Naive thymus-derived CD4-positive, alpha-beta T cell (primary cell): Measurements from ENCODE around the gene RAVER1. TPM values are rescaled to one million over a fixed set of nuclear protein-coding genes. Genes with fewer than 3 reads are reported as not detected.
A peak's percentile ranks its signal among the peaks of the same experiment; 100 is the strongest.

Experiments used
- ATAC-seq: fragments of 150-1000 bp; cut with Tn5 transposase; 2 replicates; pipeline ENCODE4 v1.10.0; 2021; ENCODE audit warnings: mild to moderate bottlenecking, moderate library complexity
- CTCF ChIA-PET: fragments of 350-600 bp; sonication (Branson Sonifier 250); formaldehyde crosslinking; loops from one replicate; lab custom pipeline; 2021; ENCODE audit warnings: antibody characterized with exemption; lab: Charles Lee
- POLR2A ChIA-PET: fragments of 350-600 bp; sonication (Branson Sonifier 250); formaldehyde crosslinking; loops from one replicate; lab custom pipeline; 2021; ENCODE audit warnings: antibody characterized with exemption, inconsistent platforms; lab: Charles Lee
- DNase-seq, 9 donors: peaks; one replicate each; pipeline versions ENCODE4 v3.0.0 to v3.0.0-alpha.2; 2020 to 2022; ENCODE audit warnings: mixed read lengths in 1 of 9
- H3K27ac ChIP-seq: one replicate; pipeline ENCODE4 v1.7.0; 2013; ENCODE audit warnings: mild to moderate bottlenecking, low read depth, low read length, moderate library complexity
- H3K27me3 ChIP-seq, 2 donors: one replicate each; pipeline ENCODE4 v1.7.0; 2013; ENCODE audit warnings: low read length in 2 of 2, mild to moderate bottlenecking in 2 of 2, moderate library complexity in 2 of 2; ENCODE audit not compliant: control insufficient read depth in 2 of 2, insufficient read depth in 2 of 2
- H3K36me3 ChIP-seq, 3 experiments: 1 replicate in 2 of 3; 2 replicates in 1 of 3; pipeline ENCODE4 v1.7.0; 2013; ENCODE audit warnings: low read length in 3 of 3, mild to moderate bottlenecking in 3 of 3, moderate library complexity in 1 of 3; ENCODE audit not compliant: insufficient read depth in 3 of 3, control insufficient read depth in 2 of 3
- H3K4me1 ChIP-seq, 2 donors: one replicate each; pipeline ENCODE4 v1.7.0; 2013; ENCODE audit warnings: low read length in 2 of 2, mild to moderate bottlenecking in 2 of 2, moderate library complexity in 1 of 2; ENCODE audit not compliant: control insufficient read depth in 2 of 2, insufficient read depth in 2 of 2
- H3K4me3 ChIP-seq: 2 replicates; pipeline ENCODE4 v1.7.0; 2013; ENCODE audit warnings: mild to moderate bottlenecking, low read length
- H3K9me3 ChIP-seq, 3 experiments: 1 replicate in 2 of 3; 2 replicates in 1 of 3; pipeline ENCODE4 v1.7.0; 2013; ENCODE audit warnings: low read length in 3 of 3; ENCODE audit not compliant: control insufficient read depth in 2 of 3
- H3K27ac Mint-ChIP-seq, 9 donors: one replicate each; pipeline ENCODE4 v1.8.0; 2020 to 2022; ENCODE audit warnings: mixed read lengths in 9 of 9, mild to moderate bottlenecking in 8 of 9, moderate library complexity in 5 of 9, inconsistent platforms in 2 of 9
- H3K27me3 Mint-ChIP-seq, 5 donors: one replicate each; pipeline ENCODE4 v1.8.0; 2021 to 2022; ENCODE audit warnings: mixed read lengths in 5 of 5, mild to moderate bottlenecking in 1 of 5
- H3K36me3 Mint-ChIP-seq, 5 donors: one replicate each; pipeline ENCODE4 v1.8.0; 2020 to 2022; ENCODE audit warnings: mixed read lengths in 5 of 5, mild to moderate bottlenecking in 3 of 5, inconsistent platforms in 1 of 5
- H3K4me1 Mint-ChIP-seq, 7 donors: one replicate each; pipeline ENCODE4 v1.8.0; 2020 to 2022; ENCODE audit warnings: mixed read lengths in 7 of 7, mild to moderate bottlenecking in 3 of 7, inconsistent platforms in 1 of 7
- H3K4me3 Mint-ChIP-seq, 10 donors: one replicate each; pipeline ENCODE4 v1.8.0; 2020 to 2022; ENCODE audit warnings: mild to moderate bottlenecking in 10 of 10, mixed read lengths in 10 of 10, moderate library complexity in 6 of 10, inconsistent platforms in 2 of 10
- H3K9me3 Mint-ChIP-seq, 11 donors: one replicate each; pipeline ENCODE4 v1.8.0; 2020 to 2022; ENCODE audit warnings: mixed read lengths in 11 of 11, mild to moderate bottlenecking in 4 of 11, inconsistent platforms in 1 of 11, moderate library complexity in 1 of 11
- intact Hi-C, 2 donors: fragments of 100-400 bp; cut with micrococcal nuclease; formaldehyde crosslinking; loops; one replicate each; pipeline ENCODE4 v1.15.1; 2023
- polyA plus RNA-seq, 2 donors: library from polyadenylated mRNA; unstranded; fragments of 300-500 nt; fragmentation: Illumina TruSeq; gene quantifications; one replicate each; pipeline ENCODE4 v1.2.3, GENCODE V29; 2021
- total RNA-seq, 6 experiments: library from RNA in 5 of 6; stranded (reverse) in 5 of 6; gene quantifications; 1 replicate in 5 of 6; 2 replicates in 1 of 6; pipeline ENCODE4 v1.2.3 and lab custom pipeline; 2021 to 2026

Gene RAVER1
- total and polyA plus RNA-seq, 7 experiments from 2014 or later: 15.6 to 81.1 (median 49.6) TPM

DNA sequence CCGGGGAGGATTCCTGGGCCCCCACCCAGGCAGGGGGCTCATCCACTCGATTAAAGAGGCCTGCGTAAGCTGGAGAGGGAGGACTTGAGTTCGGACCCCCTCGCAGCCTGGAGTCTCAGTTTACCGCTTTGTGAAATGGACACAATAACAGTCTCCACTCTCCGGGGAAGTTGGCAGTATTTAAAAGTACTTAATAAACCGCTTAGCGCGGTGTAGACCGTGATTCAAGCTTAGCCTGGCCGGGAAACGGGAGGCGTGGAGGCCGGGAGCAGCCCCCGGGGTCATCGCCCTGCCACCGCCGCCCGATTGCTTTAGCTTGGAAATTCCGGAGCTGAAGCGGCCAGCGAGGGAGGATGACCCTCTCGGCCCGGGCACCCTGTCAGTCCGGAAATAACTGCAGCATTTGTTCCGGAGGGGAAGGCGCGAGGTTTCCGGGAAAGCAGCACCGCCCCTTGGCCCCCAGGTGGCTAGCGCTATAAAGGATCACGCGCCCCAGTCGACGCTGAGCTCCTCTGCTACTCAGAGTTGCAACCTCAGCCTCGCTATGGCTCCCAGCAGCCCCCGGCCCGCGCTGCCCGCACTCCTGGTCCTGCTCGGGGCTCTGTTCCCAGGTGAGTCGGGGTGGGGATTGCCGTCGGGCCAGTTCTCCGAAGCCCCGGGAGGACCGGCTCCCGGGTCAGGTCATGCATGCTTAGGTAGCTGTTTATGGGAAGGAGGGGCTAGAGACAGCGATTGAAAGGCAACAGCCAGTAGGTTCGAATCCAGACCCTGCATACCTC, 62.5 kb downstream of the RAVER1 start, which contains the start of gene ICAM1:
Gene ICAM1, plus strand, starts transcription at position 505 of the 779 bp plus-strand sequence. Its CDS starts 40 bp downstream, at position 545.
- H3K4me3 ChIP-seq: peak within 1 kb of the TSS; percentile 78
- intact Hi-C loops: loop anchor here (1.0 to 5.0 kb wide), 4 partner anchors 18 to 296 kb away; partner anchors contain the start of genes ICAM5 (in 2 of the 2), TYK2 (in 2 of the 2), CDKN2D (in 1 of the 2) and KRI1 (in 1 of the 2)
- CTCF ChIA-PET: interaction anchor here (0.6 to 6.4 kb wide), 24 partner anchors 8 to 1115 kb away, joined by 3 to 146 read pairs (median 5); partner anchors contain the start of genes ICAM4 and TYK2
- peaks cover 0 to 9% (median 0%) of the 10 kb centered on the region in 3 experiments for H3K36me3 ChIP-seq
- peak within 1 kb of the TSS; percentile 75 for H3K27ac ChIP-seq
- DNase-seq (peak; percentile 48 to 80 (median 56)), ATAC-seq (peak; percentile 71)
- Mint-ChIP-seq H3K9me3 (no peaks in the 10 kb centered on the region), H3K27me3 (no peaks in the 10 kb centered on the region), H3K4me3 (peak within 1 kb of the TSS; percentile 80 to 88 (median 86)), H3K4me1 (peaks cover 8 to 47% (median 23%) of the 10 kb centered on the region in 7 donors), H3K36me3 (peaks cover 0 to 14% (median 3%) of the 10 kb centered on the region in 5 donors), H3K27ac (peak within 1 kb of the TSS; percentile 79 to 96 (median 88))
- POLR2A ChIA-PET: interaction anchor here (0.6 to 3.5 kb wide), 19 partner anchors 15 to 381 kb away, joined by 3 to 31 read pairs (median 4); partner anchors contain the start of genes FDX2, ICAM4, ICAM5 and MRPL4
- peaks cover 7 to 13% of the 10 kb centered on the region in 2 donors for H3K4me1 ChIP-seq
- H3K27me3 ChIP-seq: no peaks in the 10 kb centered on the region
- H3K9me3 ChIP-seq: no peaks in the 10 kb centered on the region

DNA sequence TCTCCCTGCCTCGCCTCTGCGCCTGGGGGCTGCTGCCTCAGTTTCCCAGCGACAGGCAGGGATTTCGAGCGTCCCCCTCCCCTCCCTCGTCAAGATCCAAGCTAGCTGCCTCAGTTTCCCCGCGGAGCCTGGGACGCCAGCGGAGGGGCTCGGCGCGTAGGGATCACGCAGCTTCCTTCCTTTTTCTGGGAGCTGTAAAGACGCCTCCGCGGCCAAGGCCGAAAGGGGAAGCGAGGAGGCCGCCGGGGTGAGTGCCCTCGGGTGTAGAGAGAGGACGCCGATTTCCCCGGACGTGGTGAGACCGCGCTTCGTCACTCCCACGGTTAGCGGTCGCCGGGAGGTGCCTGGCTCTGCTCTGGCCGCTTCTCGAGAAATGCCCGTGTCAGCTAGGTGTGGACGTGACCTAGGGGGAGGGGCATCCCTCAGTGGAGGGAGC, 63.1 kb downstream of the RAVER1 start:
- H3K4me3 ChIP-seq: peak overlapping the region; percentile 78
- H3K27ac Mint-ChIP-seq: peak overlapping the region; percentile 79 to 96 (median 88)
- H3K9me3 ChIP-seq: no peaks in the 10 kb centered on the region
- H3K4me3 Mint-ChIP-seq: peak overlapping the region; percentile 80 to 88 (median 86)
- H3K27ac ChIP-seq: peak overlapping the region; percentile 75
- H3K9me3 Mint-ChIP-seq: no peaks in the 10 kb centered on the region
- intact Hi-C loops: loop anchor here (1.0 to 5.0 kb wide), 4 partner anchors 19 to 297 kb away; partner anchors contain the start of genes TYK2 (in 2 of the 2), CDKN2D (in 1 of the 2), ICAM5 (in 1 of the 2) and KRI1 (in 1 of the 2)
- H3K27me3 Mint-ChIP-seq: no peaks in the 10 kb centered on the region
- H3K4me1 Mint-ChIP-seq: peaks cover 8 to 44% (median 23%) of the 10 kb centered on the region in 7 donors
- peaks cover 7 to 13% of the 10 kb centered on the region in 2 donors for H3K4me1 ChIP-seq
- H3K27me3 ChIP-seq: no peaks in the 10 kb centered on the region
- peaks cover 0 to 11% (median 3%) of the 10 kb centered on the region in 5 donors for H3K36me3 Mint-ChIP-seq
- peak; percentile 76 for ATAC-seq
- DNase-seq: peak in 5 of 9 donors; percentile 28 to 86 (median 39)
- peaks cover 0 to 7% (median 0%) of the 10 kb centered on the region in 3 experiments for H3K36me3 ChIP-seq
- ChIA-PET CTCF (interaction anchor here (0.5 to 6.4 kb wide), 21 partner anchors 8 to 1116 kb away, joined by 3 to 146 read pairs (median 6); partner anchors contain the start of genes ICAM4 and TYK2), POLR2A (interaction anchor here (0.7 to 3.5 kb wide), 11 partner anchors 16 to 128 kb away, joined by 3 to 31 read pairs (median 6); partner anchors contain the start of genes ICAM4, ICAM5, MRPL4 and RAVER1)

DNA sequence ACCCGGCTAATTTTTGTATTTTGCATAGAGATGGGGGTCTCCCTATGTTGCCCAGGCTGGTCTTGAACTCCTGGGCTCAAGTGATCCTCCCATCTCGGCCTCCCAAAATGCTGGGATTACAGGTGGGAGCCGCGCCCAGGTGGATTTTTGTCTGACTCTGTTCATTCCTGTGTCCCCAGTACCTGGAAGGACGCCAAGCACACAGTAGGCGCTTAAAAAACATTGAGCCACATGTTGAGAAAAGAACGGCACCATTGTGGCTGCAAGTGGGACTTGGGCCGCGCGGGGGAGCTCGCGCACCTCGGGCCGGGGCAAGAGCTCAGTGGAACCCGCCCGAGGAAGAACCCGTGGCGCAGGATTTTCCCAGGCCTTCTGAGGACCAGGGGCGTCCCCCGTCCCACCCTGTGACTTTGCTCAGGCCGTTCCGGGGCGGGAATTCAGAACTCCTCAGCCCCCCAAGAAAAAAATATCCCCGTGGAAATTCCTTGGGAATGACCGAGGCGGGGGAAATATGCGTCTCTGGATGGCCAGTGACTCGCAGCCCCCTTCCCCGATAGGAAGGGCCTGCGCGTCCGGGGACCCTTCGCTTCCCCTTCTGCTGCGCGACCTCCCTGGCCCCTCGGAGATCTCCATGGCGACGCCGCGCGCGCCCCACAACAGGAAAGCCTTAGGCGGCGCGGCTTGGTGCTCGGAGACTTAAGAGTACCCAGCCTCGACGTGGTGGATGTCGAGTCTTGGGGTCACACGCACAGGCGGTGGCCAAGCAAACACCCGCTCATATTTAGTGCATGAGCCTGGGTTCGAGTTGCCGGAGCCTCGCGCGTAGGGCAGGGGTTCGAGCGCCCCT, 63.8 kb downstream of the RAVER1 start:
- Mint-ChIP-seq H3K36me3 (peaks cover 0 to 6% (median 3%) of the 10 kb centered on the region in 5 donors), H3K9me3 (no peaks in the 10 kb centered on the region), H3K4me1 (peaks cover 8 to 39% (median 23%) of the 10 kb centered on the region in 7 donors), H3K27me3 (no peaks in the 10 kb centered on the region), H3K27ac (peak overlapping the region; percentile 79 to 96 (median 88)), H3K4me3 (peak overlapping the region; percentile 80 to 88 (median 86))
- peak overlapping the region; percentile 75 for H3K27ac ChIP-seq
- ChIA-PET POLR2A (interaction anchor here (1.3 to 3.5 kb wide), 8 partner anchors 18 to 123 kb away, joined by 4 to 31 read pairs (median 6); partner anchors contain the start of genes ICAM5, MRPL4 and TYK2), CTCF (interaction anchor here (0.5 to 6.4 kb wide), 23 partner anchors 9 to 1692 kb away, joined by 3 to 146 read pairs (median 4); partner anchors contain the start of genes FDX2, ICAM4, MYO1F and TYK2)
- no peaks in the 10 kb centered on the region for H3K27me3 ChIP-seq
- no peaks in the 10 kb centered on the region for H3K9me3 ChIP-seq
- H3K4me1 ChIP-seq: peaks cover 7 to 13% of the 10 kb centered on the region in 2 donors
- H3K4me3 ChIP-seq: peak overlapping the region; percentile 78
- ATAC-seq: peak; percentile 68
- DNase-seq: peak; percentile 69 to 92 (median 85)
- H3K36me3 ChIP-seq: peaks cover 0 to 1% (median 0%) of the 10 kb centered on the region in 3 experiments
- intact Hi-C loops: loop anchor here (1.0 to 5.0 kb wide), 9 partner anchors 10 to 298 kb away; partner anchors contain the start of genes RAVER1 (in 2 of the 2), TYK2 (in 2 of the 2), CDKN2D (in 1 of the 2) and ICAM3 (in 1 of the 2)

DNA sequence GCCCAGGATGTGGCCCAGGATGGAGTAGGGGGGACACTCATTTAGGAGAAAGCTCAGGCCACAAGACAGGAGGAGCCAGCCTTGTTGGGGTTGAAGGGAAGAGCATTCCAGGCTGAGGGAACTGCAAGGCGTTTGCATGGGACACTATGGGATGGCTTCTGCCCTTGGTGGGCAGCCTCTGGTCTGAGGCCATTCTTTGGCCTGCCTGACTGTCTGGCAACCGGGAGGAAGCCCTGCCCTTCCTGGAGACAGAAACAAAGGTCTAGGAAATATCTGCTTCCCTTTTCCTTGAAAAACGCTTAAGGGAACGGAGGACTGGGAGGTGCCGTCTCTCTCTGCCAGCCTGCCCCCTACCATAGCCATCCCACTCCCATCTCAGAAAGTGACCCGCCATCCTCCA, 65.3 kb downstream of the RAVER1 start:
- no peak for ATAC-seq

DNA sequence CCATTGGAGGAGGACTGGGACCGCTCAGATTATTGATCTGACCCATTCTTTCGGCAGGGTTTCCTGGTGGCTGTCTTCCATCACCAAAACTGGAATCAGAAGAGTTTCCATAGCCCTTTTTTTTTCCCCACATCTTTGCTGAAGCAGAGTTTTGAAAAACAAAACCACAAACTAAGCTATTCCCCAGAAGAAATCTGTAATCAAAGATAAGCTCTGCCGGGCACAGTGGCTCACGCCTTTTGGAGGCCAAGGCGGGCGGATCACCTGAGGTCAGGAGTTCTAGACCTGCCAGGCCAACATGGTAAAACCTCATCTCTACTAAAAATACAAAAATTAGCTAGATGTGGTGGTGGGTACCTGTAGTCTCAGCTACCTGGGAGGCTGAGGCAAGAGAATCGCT, 66.6 kb downstream of the RAVER1 start:
- no peak overlapping the region for H3K4me3 Mint-ChIP-seq
- ChIA-PET CTCF (interaction anchor here (0.6 to 6.4 kb wide), 6 partner anchors 24 to 137 kb away, joined by 3 to 146 read pairs (median 4); partner anchors contain the start of gene CDC37), POLR2A (no interaction called here)
- H3K4me1 Mint-ChIP-seq: peaks cover 3 to 23% (median 9%) of the 10 kb centered on the region in 7 donors
- Histone ChIP-seq H3K27ac (no peak overlapping the region), H3K27me3 (no peaks in the 10 kb centered on the region), H3K9me3 (no peaks in the 10 kb centered on the region), H3K4me1 (peaks cover 7 to 8% of the 10 kb centered on the region in 2 donors), H3K36me3 (no peaks in the 10 kb centered on the region), H3K4me3 (no peak overlapping the region)
- peaks cover 0 to under 1% (median 0%) of the 10 kb centered on the region in 5 donors for H3K36me3 Mint-ChIP-seq
- no peaks in the 10 kb centered on the region for H3K27me3 Mint-ChIP-seq
- ATAC-seq (no peak), DNase-seq (no peak)
- no peaks in the 10 kb centered on the region for H3K9me3 Mint-ChIP-seq
- intact Hi-C loops: no loop called here
- H3K27ac Mint-ChIP-seq: no peak overlapping the region

More for the DNA sequence above, 65.3 kb downstream of the RAVER1 start:
- peaks cover 0 to 1% (median 0%) of the 10 kb centered on the region in 5 donors for H3K36me3 Mint-ChIP-seq
- H3K4me3 Mint-ChIP-seq: peak overlapping the region in 2 of 10 donors; percentile 54 to 69
- Histone ChIP-seq H3K27me3 (no peaks in the 10 kb centered on the region), H3K9me3 (no peaks in the 10 kb centered on the region), H3K36me3 (no peaks in the 10 kb centered on the region), H3K4me3 (no peak overlapping the region), H3K27ac (no peak overlapping the region), H3K4me1 (peaks cover 7 to 13% of the 10 kb centered on the region in 2 donors)
- intact Hi-C loops: no loop called here
- ChIA-PET CTCF (interaction anchor here (1.1 to 6.4 kb wide), 3 partner anchors 73 to 123 kb away, joined by 3 to 146 read pairs (median 32); no protein-coding TSS in a partner anchor), POLR2A (no interaction called here)
- H3K9me3 Mint-ChIP-seq: no peaks in the 10 kb centered on the region
- H3K27ac Mint-ChIP-seq: no peak overlapping the region
- H3K4me1 Mint-ChIP-seq: peaks cover 3 to 34% (median 18%) of the 10 kb centered on the region in 7 donors
- DNase-seq: no peak
- no peaks in the 10 kb centered on the region for H3K27me3 Mint-ChIP-seq
